GM18499 (cell line): ENCODE results near the gene EPHB1.
"Not testable (repeated sequence)": the region's sequence is repeated elsewhere in the genome, so short reads cannot be mapped to it uniquely, and the experiment has no call there.

Experiments
- ATAC-seq: cut with Tn5 transposase; IDR thresholded peaks from one replicate; pipeline ENCODE4 v1.9.1; 2021; ENCODE audit warnings: moderate number of reproducible peaks; ENCODE audit not compliant: insufficient read depth, unreplicated experiment

Gene EPHB1

DNA sequence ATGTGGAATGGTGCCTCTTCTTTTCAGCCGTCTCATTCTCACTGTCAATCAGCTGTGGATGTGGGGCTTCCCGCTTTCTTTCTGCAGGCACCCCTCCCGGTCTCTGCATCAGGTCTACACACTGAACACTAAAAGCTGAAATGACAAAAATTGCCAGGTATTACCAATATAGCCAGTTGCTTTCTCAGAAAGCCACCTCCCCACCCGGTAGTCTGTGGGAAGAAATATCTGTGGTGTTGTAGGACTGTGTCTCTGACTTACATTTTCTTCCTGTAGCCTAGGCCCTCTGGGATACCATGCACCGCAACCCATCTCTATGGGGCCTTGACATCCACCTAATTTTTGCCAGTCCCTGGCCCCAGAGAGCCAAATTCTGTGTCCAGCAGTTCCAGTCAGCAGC lies 19.2 kb upstream of the EPHB1 start:
- ATAC-seq: no peak

DNA sequence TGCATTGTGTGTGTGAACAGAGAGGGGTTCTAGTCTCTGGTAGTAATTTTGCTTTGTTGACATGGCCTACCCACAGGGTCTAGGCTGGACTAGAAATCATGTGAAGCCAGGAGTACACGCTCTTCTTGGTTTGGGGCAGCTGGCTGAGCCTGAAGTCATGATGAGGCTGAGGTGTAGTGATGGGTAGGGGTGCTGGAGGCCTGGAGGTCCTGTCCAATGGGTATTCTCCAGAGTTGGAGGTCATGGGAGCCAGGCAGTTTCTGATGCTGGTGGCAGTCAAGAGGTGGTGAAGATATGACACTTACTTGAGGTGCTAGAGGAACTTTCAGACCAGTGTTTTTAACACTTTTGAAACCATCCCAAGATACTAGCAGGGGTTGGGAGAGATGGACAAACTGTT lies 18.5 kb upstream of the EPHB1 start:
- ATAC-seq: no peak

DNA sequence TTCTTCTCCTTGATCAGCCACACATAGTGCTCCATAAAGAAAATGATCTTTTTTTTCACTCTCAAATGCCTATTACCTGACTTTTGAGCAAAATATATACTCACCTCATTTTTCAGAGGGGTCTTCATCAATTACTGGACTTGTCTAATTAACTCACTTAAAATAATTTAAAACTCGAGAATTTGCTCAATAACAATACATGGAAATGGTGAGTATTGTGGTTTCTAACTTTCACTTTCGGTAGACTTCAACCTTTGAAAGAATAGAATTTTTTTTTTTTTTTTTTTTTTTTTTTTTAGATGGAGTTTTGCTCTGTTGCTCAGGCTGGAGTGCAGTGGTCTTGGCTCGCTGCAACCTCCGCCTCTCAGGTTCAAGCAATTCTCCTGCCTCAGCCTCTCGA lies 17.7 kb upstream of the EPHB1 start:
- ATAC-seq: no peak

DNA sequence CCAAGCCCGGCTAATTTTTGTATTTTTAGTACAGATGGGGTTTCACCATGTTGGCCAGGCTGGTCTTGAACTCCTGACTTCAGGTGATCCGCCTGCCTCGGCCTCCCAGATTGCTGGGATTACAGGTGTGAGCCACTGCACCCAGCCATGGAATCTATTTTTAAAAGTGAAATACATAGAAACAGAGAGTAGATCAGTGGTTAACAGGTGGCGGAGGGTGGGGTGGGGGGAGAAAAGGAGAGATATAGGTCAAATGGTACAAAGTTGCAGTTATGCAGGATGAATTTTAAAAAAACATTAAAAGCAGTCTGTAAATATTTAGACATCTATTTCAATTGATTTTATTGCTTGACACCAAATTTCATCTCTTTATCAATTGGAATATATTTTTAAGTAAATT lies 6.8 kb upstream of the EPHB1 start:
- ATAC-seq: not testable (repeated sequence)

DNA sequence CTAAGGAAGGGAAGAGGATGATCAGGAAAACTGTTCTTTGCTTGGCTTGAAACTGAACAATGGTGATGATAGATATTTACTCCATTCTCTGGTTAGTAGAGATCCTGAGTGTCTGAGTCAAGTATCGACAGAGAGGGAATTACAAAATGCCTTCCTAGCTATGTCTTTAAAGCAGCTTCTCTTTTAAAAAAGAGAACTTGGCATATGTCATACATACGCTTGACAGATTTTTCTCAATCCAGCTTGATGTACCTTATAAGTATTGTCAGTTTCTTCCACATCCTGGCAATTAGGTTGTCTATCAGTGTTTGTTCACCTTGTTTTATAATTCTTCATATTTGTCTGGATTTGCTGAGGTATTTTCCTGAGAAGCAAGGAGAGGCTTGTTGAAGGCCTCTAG lies 5.0 kb upstream of the EPHB1 start:
- no peak for ATAC-seq

- no peak for ATAC-seq
These were observed 3.1 kb upstream of the EPHB1 start for GRCh38 chr3:134791992-134792391.

GRCh38 chr3:134792700-134793099 lies 2.4 kb upstream of the EPHB1 start:
- no peak for ATAC-seq

GRCh38 chr3:134793562-134793961 lies 1.5 kb upstream of the EPHB1 start:
- no peak for ATAC-seq

DNA sequence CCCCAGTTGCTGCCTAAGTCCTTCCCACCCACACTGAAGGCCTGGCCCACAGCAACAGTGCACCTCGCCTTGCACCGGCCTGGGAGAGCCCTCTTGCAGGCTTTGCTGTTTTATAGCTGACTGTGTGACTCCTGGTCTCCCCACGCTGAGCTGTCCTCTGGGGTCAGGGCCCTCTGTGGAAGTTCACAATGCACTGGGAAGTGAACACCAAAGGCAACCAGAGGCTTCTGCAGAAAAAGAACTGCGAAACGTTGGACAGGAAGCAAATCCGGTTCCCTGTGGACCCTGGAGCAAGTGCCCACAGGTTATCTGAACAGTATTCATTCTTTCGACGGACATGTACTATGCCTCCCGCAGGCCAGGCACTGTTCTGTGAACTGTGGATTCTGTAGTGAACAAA lies 737 bp upstream of the EPHB1 start:
- ATAC-seq: no peak

GRCh38 chr3:134795746-134796280 lies 753 bp downstream of the EPHB1 start:
- ATAC-seq: peak; percentile 2

DNA sequence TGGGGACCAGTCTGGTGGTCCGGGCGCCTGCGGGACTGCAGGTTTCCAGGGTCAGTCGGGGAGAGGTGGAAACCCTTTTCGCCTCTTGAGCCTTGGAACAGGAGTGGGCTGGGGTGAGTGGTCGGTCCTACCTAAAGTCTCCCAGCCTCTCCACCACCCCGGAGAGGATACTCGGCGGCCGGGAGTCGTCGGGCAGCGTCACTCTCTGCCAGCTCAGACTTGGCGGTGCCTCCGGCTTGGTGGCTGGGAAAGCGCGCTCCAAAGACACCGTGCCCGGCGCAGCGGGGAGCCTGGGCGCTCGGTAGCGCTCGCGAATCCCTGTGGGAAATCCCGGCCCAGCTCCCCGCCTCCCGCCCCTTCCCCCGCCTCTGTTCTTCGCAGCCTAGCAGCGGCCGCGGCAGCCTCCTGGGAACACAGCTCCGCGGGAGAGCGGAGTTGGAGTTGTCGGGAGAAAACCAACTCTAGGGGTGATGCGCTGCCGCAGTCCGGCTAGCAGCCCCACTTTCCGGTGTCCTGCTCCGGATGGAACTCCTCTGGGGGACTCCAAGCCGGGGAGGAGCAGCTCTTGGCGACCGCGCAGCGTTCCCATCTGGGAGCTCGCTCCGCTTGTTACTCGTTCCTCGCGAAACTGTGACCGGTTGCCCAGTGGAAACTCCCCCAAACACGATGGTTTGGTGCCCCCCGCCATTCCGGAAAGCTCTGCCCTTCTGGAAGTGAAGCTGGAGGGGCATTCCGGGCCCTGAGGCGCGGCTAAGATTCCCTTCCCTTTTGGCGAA lies 1.4 kb downstream of the EPHB1 start:
- ATAC-seq: no peak

DNA sequence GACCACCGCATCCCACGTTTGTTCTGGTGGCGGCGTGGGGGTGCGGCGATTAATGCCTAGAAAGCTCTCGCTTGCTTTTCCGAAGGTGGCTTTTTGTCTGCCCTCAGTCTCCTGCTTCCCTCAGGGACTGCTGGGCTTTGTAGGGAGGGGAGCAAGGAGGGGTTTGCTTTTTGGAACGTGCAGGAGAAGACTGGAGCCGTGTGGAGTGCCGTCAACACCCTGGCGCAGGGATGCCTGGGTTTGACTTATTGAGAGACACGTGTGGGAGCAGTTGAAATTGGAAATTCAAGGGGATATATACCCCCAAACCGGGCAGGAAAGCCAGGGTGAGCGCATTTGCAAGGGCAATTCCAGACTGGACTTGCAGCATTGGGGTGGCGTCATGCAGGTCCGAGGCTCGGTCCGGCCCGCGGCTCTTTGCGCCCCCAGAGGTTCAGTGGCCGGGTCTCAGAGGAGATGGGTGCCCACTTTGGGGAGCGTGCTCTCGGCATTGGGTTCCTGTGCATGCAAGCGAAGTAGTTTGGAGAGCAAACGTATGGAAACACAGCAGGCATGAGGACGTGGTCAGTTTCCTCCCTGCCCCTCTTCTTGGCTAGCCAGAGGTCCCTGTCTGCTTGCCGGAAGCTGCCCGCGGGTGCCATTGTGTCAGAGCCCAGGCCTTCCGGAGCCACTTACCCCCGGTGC lies 2.1 kb downstream of the EPHB1 start:
- no peak for ATAC-seq

DNA sequence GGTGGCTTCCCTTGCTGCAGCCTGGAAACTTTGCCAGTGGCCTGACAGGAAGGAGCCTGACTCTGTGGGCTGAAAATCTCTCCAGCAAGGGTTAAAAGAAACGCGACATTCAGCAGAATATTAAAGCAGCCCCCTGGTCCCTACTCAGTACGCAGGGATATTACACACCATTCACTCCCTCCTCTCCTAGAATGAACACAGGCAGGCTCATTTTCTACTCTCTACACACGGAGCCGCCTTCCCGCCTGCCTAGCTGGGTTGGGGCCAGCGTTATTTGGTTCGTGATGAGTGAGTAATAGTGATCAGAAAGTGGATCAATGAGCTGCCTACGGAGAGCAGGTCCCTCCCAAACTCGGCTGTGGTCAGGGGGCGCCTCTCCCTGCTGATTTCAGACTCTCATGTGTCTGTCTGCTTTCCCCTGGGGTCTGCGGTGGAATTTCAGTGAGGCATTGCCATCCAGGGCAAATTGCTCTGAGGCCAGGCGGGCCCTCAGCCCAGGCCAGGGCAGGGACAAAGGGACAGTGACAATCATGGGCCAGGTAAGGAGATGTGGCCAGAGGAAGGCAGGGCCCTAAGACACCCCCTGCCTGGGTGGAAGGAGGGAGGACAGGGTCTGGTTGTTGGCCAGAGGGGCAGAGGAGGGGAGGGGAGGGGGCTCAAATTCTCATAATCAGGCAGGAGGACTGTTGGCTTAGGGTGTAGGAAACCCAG lies 2.8 kb downstream of the EPHB1 start:
- ATAC-seq: no peak

GRCh38 chr3:134798681-134799311 lies 3.7 kb downstream of the EPHB1 start:
- no peak for ATAC-seq

DNA sequence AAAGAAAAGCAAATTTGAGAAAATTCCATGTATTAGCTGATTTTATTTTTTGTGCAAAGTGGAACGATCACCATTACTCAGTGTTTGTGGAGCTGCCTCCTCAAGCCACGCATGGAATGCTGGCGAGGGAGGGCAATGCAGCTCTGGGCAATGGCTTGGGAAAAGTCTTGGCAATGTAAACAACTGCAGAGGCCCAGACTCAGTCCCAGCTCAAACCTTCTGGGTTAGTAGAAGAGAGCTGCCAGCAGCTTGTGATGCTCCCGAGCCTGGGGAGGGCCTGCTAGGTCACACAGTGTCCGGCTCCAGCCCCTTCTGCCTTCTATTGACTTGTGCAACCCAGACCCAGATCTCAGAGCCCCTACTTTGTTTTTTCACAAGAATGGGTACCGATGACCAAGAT lies 4.3 kb downstream of the EPHB1 start:
- ATAC-seq: no peak

GRCh38 chr3:134801204-134801958 lies 6.3 kb downstream of the EPHB1 start:
- no peak for ATAC-seq

DNA sequence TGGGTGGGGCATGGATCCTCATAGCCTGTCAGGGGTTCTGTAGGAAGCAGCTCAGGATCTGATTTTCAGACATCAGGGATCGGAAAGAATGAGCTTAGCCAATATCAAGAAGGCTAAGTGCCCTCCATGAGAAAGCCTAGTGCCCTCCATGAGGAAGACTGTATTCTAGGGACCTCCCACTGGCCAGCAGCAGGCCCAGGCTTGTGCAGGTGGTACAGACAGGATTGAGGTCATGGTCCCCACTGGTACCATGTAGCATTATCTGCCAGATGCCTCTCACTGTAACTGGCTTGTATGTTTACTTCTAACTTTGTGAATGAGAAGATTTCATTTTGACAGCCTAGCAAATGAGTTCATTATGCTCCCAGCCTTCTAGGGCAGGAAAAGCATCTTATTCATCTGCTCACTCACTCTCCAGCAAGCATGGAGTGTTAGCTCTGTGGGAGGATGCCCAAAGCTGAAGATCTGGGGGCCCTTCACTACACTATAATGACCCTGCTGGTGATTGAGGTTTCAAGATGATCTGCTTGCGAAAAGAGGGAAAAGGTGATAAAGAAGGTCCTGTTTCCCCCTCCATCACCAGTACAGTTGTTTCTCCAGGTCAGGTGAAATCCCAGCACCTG lies 7.5 kb downstream of the EPHB1 start:
- ATAC-seq: no peak

DNA sequence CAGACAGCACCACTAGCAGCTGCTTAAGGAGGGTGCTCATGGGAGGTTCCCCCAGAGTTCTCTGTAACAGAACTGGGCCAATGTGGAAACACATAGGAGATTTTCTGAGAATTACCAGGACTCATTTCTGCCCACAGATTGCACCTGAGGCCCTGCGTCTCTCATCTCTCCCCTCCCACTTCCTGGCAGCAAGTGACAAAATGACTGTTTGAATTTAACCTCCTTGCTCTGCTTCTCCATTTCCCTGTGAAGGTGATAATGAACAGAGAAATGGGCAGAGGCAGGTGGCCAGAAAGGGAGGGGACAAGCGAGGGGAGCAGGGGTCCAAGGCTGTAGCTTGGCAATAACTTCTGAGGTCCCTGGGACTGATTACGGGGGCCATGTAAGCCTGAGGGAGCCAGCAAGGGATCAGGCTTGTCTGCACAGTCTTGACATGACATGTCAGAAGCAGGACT lies 8.0 kb downstream of the EPHB1 start:
- ATAC-seq: peak; percentile 70

- no peak for ATAC-seq
These were observed 8.6 kb downstream of the EPHB1 start for GRCh38 chr3:134803652-134804051.
